HG03354 (cell line): Measurements from ENCODE around the gene MDFIC.
A peak's percentile ranks its signal among the peaks of the same experiment; 100 is the strongest.

Source experiments
- ATAC-seq: cut with Tn5 transposase; IDR thresholded peaks from one replicate; pipeline ENCODE4 v1.9.1; 2021; ENCODE audit warnings: mild to moderate bottlenecking; ENCODE audit not compliant: unreplicated experiment, poor library complexity, severe bottlenecking

The MDFIC gene

DNA sequence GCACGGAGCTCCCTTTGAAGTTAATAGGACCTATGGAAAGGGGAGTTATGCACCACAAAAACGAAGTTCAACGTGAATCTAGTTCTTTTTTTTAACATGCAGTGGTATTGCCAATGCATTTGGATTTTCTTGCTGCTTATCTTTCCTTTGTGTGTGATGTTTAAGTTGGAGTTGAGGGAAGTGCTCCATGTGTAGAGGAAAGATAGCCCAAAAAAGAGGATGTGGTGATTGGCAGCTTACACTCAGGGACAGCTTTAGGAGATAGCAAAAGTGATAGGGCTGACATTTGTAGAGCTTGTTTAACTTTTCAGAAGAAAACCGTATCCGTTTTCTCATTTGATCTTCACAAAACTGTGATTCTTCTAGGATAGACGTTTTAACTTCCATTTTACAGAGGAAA lies 101.3 kb downstream of the MDFIC start:
- no peak for ATAC-seq

DNA sequence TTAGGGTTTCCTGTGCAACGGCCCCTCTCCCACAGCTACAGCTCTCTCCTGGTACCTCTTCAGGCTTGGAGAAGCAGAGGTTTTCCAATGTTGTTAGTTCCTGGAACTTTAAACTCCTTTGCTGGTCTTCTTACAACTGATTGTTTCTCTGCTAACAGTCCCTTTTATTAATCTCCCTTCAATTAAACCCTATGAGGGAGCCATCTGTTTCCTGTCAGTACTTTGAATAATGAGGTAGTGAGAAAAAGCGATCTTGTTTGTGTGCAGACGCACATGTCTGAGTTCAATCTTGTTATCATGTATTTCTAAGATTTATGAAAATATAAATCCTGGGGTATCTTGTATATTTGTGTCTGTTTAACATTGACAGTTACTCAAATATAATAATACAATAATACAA lies 102.4 kb downstream of the MDFIC start:
- no peak for ATAC-seq

DNA sequence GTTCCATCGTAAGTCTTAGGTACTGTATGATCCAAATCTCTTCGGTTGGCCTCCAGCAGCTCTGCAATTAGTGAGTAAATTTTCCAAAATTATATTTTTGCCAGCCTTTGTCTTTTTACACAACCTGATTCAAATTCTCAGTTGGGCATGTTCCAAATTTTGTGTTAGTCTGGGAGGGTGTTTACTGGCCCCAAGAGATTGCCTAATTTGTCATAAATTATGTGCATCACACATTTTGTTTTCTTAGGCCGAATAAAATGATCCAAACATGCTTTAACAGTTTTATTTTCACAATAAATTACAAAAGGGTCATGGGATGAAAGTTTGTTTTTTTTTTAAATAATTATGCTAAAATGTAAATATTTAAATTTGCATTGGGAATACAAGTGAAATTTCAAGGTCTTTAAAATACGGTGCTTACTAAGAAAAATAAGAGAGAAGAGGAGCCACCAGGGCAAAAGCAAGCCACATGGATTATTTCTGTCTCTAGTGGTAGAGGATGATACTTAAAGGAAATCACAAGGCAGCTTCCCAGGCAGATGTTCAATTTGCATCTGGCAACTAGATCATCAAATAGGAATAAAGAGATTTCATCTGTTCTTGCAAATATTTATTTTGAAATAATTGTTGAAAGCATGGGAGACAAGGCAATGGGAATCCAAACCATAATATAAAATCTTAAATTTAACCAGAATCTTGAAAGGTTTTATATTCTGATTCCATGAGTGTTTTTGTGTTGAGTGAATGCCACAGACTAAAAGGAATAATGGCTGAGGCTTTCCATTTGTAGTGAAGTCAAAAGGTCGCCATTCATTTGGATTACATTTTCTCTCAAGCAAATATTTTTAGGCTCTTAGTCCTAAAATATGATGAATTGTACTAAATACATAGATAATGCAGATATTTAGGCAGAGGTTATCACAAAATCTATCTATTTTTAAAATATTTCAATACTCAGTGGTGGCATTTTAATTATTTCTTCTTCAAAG lies 111.1 kb downstream of the MDFIC start:
- no peak for ATAC-seq

DNA sequence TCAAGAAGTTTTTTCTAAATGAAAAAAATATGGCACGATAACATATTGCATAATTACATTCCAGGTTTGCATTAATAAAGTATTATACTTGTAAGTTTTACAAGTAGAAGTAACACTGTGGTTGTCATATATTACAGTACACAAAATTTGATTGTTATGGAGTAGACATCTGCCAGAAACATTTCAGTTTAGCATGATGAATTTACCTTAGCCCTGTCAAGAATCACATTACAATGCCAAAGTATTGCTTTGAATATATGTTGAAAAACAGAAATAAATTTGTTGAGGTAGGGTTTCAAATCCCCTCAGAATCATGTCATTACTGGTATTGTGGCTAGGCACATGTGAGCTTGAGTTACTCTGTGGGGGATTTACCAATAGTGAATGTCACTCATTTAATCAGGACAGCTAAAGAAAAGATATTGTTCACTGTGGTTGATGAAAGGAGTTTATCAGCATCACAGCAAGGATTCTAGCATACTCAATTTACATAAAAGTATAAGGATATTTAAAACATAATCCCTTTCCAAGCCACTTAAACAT lies 112.1 kb downstream of the MDFIC start:
- no peak for ATAC-seq

DNA sequence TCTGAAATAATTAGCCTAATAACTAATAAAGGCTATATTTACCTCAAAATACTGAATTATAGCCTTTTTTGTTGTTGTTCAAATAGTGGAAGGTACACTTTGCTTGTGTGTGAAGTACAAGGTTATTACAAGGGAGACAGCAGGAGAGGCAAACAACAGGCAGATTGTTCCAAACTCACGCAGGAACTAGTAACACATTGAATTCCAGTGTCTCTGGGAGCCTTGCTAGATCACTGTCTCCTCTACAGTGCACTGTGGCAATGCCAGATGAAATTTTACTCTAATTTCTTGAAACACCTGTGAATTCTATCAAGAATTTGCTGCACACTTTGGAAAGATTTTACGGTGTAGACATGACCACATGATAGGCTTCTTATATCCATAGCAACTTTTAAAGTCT lies 112.6 kb downstream of the MDFIC start:
- ATAC-seq = no peak

DNA sequence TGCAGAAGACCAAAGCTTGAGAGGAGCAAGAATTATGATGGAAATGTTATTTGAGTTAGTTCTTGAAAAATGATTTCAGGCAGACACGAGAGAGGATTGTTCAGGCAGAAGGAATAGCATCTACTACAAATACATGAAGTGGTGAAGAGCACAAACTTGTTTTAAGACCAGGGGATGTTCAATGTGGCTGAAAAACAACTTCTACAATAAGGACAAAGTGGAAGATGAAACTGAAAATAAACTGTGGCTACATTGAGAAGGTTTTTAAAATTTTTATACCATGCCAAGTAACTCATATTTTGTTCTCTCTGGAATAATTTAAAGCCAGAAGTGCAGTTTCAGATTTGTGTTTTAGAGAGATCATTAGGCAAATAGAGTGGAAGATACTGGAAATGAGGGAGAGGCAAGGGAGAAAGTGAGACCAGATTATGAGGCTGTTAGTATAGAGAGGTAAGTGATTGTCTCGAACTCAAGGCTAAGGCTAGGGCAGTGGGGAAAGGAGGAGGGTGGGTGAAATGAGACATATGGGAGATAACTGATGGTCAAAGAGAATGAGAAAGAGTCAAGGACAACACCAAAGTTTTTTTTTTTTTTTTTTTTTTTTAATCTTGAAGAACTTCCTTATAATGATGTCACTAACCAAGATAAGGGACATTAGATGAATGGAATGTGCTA lies 115.4 kb downstream of the MDFIC start:
- peak; percentile 50 for ATAC-seq

DNA sequence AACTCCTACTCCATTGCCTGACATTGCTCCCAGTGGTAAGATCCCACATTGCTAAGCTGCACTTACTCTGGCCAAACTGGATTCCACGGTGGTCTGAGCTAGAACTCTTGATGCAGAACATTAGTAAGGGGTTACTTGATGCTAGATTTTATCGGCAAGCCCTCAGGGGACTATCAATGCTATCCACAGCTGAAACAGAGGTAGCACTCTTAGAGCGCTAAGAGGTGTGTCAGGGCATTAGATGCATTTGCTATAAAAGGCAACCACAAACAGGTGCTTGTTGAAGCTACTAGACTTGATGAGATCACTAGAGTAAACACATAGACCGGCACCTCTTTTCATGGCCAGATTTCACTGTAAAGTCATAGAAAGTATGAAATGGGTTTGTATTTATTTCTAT lies 116.3 kb downstream of the MDFIC start:
- ATAC-seq = no peak

DNA sequence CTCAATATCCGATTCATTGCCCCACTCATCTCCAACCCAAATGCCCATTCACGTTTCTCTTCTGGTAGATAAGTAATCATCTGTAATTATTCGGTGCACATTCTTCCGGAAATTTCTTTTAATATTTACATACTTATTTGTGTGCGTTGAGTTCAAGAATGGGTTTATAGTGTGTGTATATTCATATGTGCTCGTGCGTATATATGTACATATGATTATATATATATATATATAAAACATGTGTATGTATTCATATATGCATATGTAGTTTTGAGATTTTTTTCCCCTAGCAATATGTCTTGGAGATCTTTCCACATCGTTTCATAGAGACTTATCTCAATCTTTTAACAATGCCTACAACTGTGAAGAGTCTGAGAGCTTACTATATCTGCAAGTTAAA lies 118.2 kb downstream of the MDFIC start:
- ATAC-seq = no peak

DNA sequence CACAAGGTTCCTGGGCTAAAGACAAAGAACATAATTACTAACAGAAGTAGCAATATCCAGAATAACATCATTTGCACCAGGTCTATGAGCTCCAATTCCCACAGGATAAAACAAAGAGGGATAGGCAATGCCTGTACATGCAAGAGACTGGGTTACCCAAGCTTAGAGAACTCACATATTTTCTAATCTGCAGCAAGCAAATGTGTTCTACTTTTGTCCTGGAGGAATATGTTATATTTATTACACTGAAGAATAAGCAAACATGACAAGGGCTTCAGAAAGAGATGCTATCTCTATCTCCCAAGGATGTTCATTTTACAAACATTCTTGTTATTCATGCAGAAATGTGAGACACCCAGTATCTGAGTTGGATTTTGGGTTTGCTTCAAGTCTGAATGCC lies 118.6 kb downstream of the MDFIC start:
- no peak for ATAC-seq

DNA sequence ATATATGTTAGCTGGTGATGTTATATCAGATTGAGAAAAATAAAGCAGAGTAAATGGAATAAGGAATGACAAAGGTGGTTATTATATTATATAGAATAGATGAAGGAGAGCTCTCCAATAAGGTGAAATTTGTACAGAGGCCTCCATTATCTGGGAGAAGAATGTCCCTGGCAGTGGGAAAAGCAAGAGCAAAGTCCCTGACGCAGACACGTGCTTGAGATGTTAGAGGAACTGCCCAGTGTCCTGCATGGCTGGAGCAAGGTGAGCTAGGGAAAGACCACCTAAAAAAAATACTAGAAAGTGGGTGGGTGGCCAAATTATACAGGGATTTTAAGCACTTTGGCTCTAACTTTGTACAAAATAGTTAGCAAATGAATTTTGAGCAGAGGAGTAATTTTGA lies 120.7 kb downstream of the MDFIC start:
- ATAC-seq = no peak

DNA sequence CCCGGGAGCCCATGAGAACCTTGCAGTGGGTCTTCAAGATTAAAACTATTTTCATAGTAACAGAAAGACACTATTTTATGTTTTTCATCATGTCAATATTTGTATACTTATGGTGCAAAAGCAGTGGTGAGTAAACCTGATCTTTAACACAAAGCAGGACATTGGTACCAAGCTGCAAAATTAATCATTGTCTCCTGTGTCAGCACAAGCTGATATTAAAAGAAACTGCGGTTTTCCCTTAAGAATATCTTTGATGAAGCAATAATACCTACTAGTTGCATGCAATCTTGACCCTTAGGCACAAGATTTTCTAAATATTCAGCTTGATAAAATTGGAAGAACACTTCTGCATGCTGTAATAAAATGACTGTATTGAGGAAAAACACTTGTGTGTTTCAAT lies 121.7 kb downstream of the MDFIC start:
- ATAC-seq = no peak

DNA sequence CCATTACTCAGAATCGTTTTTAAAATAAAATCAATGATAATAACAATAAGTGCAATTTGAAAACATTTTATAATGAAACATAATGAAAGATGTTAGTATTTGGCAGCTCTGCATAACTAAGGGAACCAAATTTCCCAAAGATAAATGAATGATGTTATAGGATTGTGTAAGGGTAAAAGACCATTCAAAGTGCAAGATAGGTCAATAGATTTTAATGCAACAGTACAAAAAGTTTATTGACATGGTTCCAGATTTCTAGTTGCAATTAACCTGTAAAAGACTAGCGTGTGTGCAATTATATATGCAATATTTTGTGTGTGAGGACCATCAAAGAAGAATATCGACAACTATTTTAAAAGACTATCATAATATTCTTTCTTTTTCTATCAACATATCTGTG lies 122.3 kb downstream of the MDFIC start:
- no peak for ATAC-seq

DNA sequence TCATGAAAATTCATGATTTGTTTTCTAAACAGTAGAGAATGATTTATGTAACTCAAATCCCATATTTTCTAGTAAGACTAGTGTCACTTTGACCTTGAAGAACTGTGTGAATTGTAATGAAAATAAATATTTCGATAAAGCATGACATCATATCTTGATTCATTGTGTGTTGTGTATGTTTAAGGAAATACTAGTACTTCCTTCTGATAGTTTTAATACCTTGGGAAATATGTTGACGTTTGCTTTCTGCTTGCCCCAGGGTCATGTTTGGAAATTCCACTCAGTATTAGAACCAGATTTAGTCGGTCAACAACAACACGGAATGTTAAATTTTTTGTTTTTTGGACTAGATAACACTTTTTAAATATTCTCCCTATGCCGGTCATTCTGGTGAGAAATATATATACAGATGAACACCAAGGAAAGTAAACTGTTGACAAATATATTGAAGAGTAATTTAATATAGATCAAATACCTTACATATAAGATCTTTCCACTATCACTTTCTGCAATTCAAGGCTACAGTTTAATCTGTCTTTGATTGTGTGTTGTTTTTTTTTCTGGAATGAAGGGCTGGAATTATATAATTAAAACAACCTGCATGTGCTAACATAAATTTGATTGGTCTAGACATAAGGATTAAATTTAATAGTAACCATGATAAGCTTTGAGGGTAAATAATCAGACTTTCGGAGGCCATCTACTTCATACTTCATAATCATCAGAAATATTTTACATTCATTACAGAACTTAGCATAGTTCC lies 126.2 kb downstream of the MDFIC start:
- no peak for ATAC-seq

DNA sequence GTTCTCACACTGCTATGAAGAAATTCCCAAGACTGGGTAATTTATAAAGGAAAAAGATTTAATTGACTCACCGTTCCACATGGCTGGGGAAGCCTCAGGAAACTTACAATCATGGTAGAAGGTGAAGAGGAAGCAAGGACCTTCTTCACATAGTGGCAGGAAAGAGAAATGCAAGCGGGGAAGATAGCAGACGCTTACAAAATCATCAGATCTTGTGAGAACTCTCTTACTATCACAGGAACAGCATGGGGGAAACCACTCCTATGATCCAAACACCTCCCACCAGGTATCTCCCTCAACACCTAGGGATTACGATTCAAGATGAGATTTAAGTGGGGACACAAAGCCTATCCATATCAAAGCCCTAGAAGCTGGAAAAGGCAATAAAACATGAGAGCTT lies 130.8 kb downstream of the MDFIC start:
- no peak for ATAC-seq

DNA sequence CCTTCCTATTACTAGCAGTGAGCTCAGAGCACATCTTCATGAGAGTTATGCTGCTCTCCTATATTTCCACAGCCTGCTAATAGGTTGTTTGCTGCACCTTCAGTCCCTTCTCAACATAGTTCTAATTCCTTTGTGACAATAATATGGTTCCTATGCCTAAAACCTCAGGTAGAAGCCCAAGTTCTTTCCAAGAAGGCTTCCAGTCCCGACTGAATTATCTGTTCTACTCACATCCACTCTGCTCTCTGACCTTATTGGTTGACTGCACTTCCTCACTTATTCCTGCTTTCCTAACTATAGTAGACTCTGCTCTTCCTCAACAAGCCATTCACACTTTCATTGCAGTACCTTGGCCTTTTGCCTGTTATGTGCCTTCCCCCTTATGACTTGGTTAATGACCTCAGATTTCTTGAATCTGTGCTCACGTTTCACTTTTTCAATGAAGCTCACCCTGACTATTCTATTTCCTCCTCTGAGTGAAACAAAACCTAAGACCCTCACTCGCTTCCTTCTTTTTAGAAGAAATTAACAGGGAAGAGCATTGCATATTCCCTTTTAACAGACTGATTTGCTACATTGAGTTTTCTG lies 132.7 kb downstream of the MDFIC start:
- no peak for ATAC-seq

DNA sequence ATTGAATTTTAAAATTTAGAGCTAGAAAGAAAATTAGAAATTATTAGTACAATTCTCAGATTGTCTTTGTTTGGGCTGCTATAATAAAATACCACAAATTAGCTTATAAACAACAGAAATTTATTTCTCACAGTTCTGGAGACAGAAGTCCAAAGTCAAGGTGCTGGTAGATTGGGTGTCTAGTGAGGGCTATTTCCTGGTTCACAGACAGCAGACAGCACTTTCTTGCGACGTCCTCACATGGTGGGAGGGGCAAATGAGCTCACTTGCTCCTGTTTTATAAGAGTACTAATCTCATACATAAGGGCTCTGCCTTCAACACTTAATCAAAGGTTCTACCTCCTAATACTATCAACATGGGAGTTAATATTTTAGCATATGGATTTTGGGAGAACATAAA lies 134.1 kb downstream of the MDFIC start:
- ATAC-seq = no peak

DNA sequence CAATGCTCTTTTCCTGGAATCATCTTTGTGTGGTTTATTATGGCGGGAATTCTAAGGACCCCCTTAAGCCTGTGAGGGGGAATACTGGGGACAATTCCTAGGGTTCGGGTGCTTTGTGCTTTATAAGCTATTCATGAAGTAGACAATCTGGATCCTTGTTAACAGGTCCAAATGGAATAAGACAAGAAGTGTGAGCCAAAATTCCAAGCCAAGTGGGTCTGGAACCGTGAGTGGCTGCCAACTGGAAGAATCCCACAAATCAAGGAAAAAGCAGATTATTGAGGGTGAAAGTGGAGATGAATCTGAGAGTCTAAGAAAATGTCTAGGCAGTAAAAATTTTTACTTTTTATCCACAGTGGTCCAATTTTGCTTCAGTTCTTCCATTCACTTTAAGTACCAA lies 136.8 kb downstream of the MDFIC start:
- no peak for ATAC-seq

DNA sequence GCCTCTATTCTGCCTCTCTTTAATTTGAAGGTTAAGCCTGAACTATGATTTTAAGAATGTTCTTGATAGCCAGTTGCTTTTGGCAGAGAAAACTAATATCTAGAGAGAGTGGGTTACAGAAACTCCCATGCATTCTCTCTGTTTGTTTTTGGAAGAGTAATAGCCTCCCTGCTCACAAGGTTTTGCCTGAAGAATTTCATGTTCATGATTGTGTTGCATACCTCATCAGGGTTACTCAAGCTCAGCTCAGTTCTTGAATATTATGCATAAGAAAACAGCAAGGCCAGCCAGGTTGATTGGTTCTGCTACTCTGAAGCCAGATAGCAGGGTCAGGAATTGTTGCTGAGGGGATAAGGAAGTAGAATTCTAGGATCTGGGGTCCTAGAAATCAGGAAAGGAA lies 137.4 kb downstream of the MDFIC start:
- no peak for ATAC-seq

DNA sequence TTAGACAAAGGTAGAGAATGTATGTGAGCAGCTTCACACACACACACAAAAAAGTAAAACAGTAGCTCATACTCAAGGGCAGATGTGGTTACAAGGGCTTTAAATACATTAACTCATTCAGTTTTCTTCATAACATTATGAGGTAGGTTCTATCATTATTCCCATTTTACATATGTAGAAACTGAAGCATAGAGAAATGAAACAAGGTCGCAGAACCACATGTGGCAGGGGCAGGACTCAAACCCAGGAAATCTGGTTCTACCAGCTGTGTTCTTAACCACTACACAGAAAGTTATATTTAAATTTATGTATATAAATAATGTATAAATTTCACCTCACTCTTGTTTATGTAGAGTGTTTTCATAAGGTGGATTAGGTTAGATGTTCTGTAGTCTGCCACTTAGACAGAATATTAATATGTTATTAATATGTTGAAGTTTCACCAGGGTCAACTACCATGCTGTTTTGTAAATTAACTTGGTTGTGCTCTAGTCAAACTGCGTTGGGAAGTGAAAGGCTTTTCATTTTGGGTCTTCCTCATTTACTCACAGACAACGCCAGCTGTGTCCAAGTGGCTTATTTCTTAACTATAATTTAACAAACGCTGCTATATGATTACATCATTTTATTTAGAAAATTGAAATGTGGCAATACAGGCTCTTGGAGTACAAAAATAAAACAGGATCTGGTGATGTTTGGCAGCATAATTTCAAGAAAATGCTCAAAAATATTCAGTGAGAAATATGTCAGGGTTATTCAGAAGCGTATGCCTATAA lies 138.4 kb downstream of the MDFIC start:
- ATAC-seq = peak; percentile 77
